GM12892 (cell line): ENCODE results near the gene OR11A1.

ENCODE experiments used
- POLR2A ChIP-seq: IDR thresholded peaks from 2 replicates; pipeline ENCODE4 v1.6.1; 2011; ENCODE audit warnings: low read depth, low read length, control low read depth
- POLR2AphosphoS5 ChIP-seq: IDR thresholded peaks from 2 replicates; pipeline ENCODE4 v1.6.1; 2011; ENCODE audit warnings: low read depth, low read length, control low read depth
- TAF1 ChIP-seq: IDR thresholded peaks from 2 replicates; pipeline ENCODE4 v1.6.1; 2011; ENCODE audit warnings: low read depth, mild to moderate bottlenecking, control low read depth, low read length, borderline replicate concordance

DNA sequence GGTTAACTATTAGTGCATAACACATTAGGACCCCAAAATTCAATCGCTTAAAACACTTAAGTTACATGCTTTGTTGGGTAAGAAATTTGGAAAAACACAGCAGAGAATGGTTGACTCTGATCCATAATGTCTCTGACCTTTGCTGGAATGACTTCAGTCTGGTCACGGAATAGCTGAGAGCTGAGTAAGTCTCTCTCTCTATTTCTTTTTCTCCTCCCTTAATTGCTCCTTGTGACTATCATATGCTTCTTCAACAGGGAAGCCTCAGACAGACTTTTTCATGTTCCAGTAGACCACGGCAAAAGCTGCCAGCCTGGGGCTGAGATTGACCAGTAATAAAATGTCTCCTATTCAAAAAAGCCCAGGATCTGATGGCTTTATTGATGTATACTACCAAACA, 37.4 kb downstream of the OR11A1 start:
- no peak for TF ChIP-seq POLR2AphosphoS5
- no peak for TF ChIP-seq POLR2A
- TF ChIP-seq TAF1, result no peak
